PC-3 (cell line): ENCODE data around the gene SKA3. TPM values are rescaled to one million over a fixed set of nuclear protein-coding genes. Genes with fewer than 3 reads are reported as not detected.

Experiments
- ATAC-seq: fragments of 200-7000 bp; cut with Tn5 transposase; 2 replicates; pipeline ENCODE4 v1.9.1; 2020; ENCODE audit warnings: mild to moderate bottlenecking, moderate library complexity
- BruUV-seq: library from RNA; stranded (reverse); fragments of 400-500 nt; replicated peaks from 2 replicates; lab custom pipeline; 2021; lab: Mats Ljungman, UMichigan
- CTCF ChIA-PET: fragments of 300-600 bp; sonication (Branson Sonifier 250); formaldehyde crosslinking; loops from one replicate; lab custom pipeline; 2022; ENCODE audit warnings: antibody characterized with exemption; lab: Charles Lee
- POLR2A ChIA-PET: fragments of 300-600 bp; sonication (Branson Sonifier 250); formaldehyde crosslinking; loops from one replicate; lab custom pipeline; 2022; ENCODE audit warnings: antibody characterized with exemption; ENCODE audit not compliant: unreplicated experiment; lab: Charles Lee
- DNase-seq: peaks from one replicate; pipeline ENCODE4 v3.0.0-alpha.2; 2015
- H2AFZ ChIP-seq: fragments of 300-600 bp; sonication (generic); 2 replicates; pipeline ENCODE4 v1.6.0; 2016; ENCODE audit warnings: antibody characterized with exemption, low read length
- H3F3A ChIP-seq: fragments of 300-600 bp; sonication (generic); one replicate; pipeline ENCODE4 v1.6.0; 2017; ENCODE audit warnings: antibody characterized with exemption, low read length, control low read depth, mild to moderate bottlenecking; ENCODE audit not compliant: unreplicated experiment
- H3K27ac ChIP-seq: fragments of 300-600 bp; sonication (generic); 2 replicates; pipeline ENCODE4 v1.5.1; 2016; ENCODE audit warnings: mild to moderate bottlenecking, low read length
- H3K27me3 ChIP-seq: fragments of 300-600 bp; sonication (generic); 2 replicates; pipeline ENCODE4 v1.6.1; 2016; ENCODE audit warnings: low read length, mixed read lengths
- H3K36me3 ChIP-seq: fragments of 300-600 bp; sonication (generic); 2 replicates; pipeline ENCODE4 v1.6.1; 2016; ENCODE audit warnings: low read depth, mixed run types, low read length, mixed read lengths
- H3K4me1 ChIP-seq: fragments of 300-600 bp; sonication (generic); 2 replicates; pipeline ENCODE4 v1.5.1; 2016; ENCODE audit warnings: low read length; ENCODE audit not compliant: insufficient read depth
- H3K4me2 ChIP-seq: fragments of 300-600 bp; sonication (generic); 2 replicates; pipeline ENCODE4 v1.6.0; 2016; ENCODE audit warnings: low read length
- H3K4me3 ChIP-seq: fragments of 300-600 bp; sonication (generic); 2 replicates; pipeline ENCODE4 v1.5.1; 2016; ENCODE audit warnings: mild to moderate bottlenecking, low read length, mixed read lengths
- H3K79me2 ChIP-seq: fragments of 300-600 bp; sonication (generic); 2 replicates; pipeline ENCODE4 v1.6.1; 2017; ENCODE audit warnings: low read length, mixed read lengths
- H3K9ac ChIP-seq: fragments of 300-600 bp; sonication (generic); 2 replicates; pipeline ENCODE4 v1.6.0; 2016; ENCODE audit warnings: mild to moderate bottlenecking, low read length
- H3K9me2 ChIP-seq: fragments of 300-600 bp; sonication (generic); replicated peaks from 2 replicates; pipeline ENCODE4 v1.6.1; 2016; ENCODE audit warnings: mixed run types, low read length, mixed read lengths
- H3K9me3 ChIP-seq: fragments of 300-600 bp; sonication (generic); 2 replicates; pipeline ENCODE4 v1.6.1; 2016; ENCODE audit warnings: low read length, mixed read lengths
- H4K20me1 ChIP-seq: fragments of 300-600 bp; sonication (generic); 2 replicates; pipeline ENCODE4 v1.6.1; 2016; ENCODE audit warnings: low read length, mixed read lengths
- CTCF ChIP-seq: fragments of 300-600 bp; sonication (generic); conservative IDR thresholded peaks from 2 replicates; pipeline ENCODE4 v1.5.1; 2017; ENCODE audit warnings: antibody characterized with exemption, low read depth, mild to moderate bottlenecking, low read length
- EZH2 ChIP-seq: fragments of 300-600 bp; sonication (generic); IDR thresholded peaks from one replicate; pipeline ENCODE4 v1.6.1; 2017; ENCODE audit warnings: antibody characterized with exemption, mild to moderate bottlenecking, low read length; ENCODE audit not compliant: unreplicated experiment
- EZH2phosphoT487 ChIP-seq: fragments of 300-600 bp; sonication (generic); IDR thresholded peaks from 2 replicates; pipeline ENCODE4 v1.6.1; 2018; ENCODE audit warnings: mild to moderate bottlenecking, antibody characterized with exemption, low read length, borderline replicate concordance
- intact Hi-C: fragments of 100-400 bp; cut with micrococcal nuclease; formaldehyde crosslinking; loops from 2 replicates; pipeline ENCODE4 v1.9.0; 2023
- total RNA-seq: library from RNA; depleted of rRNA; stranded (reverse); fragments of >200 nt; gene quantifications from 2 replicates; pipeline ENCODE4 v1.2.3, GENCODE V29; 2014

The SKA3 gene
- total RNA-seq, 1 experiment from 2014 or later, result 32.4 TPM

GRCh38 chr13:21142766-21143165, 33.6 kb downstream of the SKA3 start:
- Histone ChIP-seq H3K4me1 (peaks cover 24% of the 10 kb centered on the region), H4K20me1 (peaks cover 32% of the 10 kb centered on the region; the same call in 1 of the 2 replicates), H3K36me3 (peaks cover 34% of the 10 kb centered on the region), H3K9ac (no peak overlapping the region), H3K4me2 (peak overlapping the region; percentile 52), H3K4me3 (peak overlapping the region; percentile 35; the same call in 1 of the 2 replicates), H3K9me3 (no peaks in the 10 kb centered on the region), H3F3A (peaks cover under 1% of the 10 kb centered on the region), H3K27me3 (no peaks in the 10 kb centered on the region), H3K79me2 (peaks cover 57% of the 10 kb centered on the region), H2AFZ (no peak overlapping the region), H3K27ac (no peak overlapping the region), H3K9me2 (no peaks in the 10 kb centered on the region)
- ATAC-seq, result no peak
- ChIA-PET POLR2A (no interaction called here), CTCF (no interaction called here)
- no TSS peak for BruUV-seq
- TF ChIP-seq EZH2phosphoT487 (no peak), CTCF (no peak), EZH2 (no peak)
- intact Hi-C loops, result no loop called here
- DNase-seq, result no peak

- no peak for DNase-seq
- H3K27ac ChIP-seq, result no peak overlapping the region
- H3K79me2 ChIP-seq, result peaks cover 40% of the 10 kb centered on the region
- ATAC-seq, result no peak
- no peaks in the 10 kb centered on the region for H3K9me2 ChIP-seq
- intact Hi-C loops, result loop anchor here (5.0 to 10.0 kb wide), 2 partner anchors 75 to 107 kb away; partner anchors contain the start of gene LATS2
- no peaks in the 10 kb centered on the region for H3K9me3 ChIP-seq
- TF ChIP-seq EZH2phosphoT487 (no peak), CTCF (no peak), EZH2 (no peak)
- POLR2A ChIA-PET, result no interaction called here
- H3F3A ChIP-seq, result no peaks in the 10 kb centered on the region
- peak overlapping the region; percentile 90 for H3K4me3 ChIP-seq
- CTCF ChIA-PET, result no interaction called here
- H3K27me3 ChIP-seq, result no peaks in the 10 kb centered on the region
- peak overlapping the region; percentile 90 for H3K9ac ChIP-seq
- peaks cover 22% of the 10 kb centered on the region; the same call in 1 of the 2 replicates for H4K20me1 ChIP-seq
- peak overlapping the region; percentile 93 for H2AFZ ChIP-seq
- H3K4me2 ChIP-seq, result peak overlapping the region; percentile 85
- peaks cover 26% of the 10 kb centered on the region for H3K4me1 ChIP-seq
- peaks cover 15% of the 10 kb centered on the region for H3K36me3 ChIP-seq
- no TSS peak for BruUV-seq
Observed at GRCh38 chr13:21139374-21139773, 37.0 kb downstream of the SKA3 start.

- DNase-seq (no peak), ATAC-seq (no peak)
- no peaks in the 10 kb centered on the region for H3K9me2 ChIP-seq
- no peaks in the 10 kb centered on the region for H3K9me3 ChIP-seq
- ChIA-PET CTCF (no interaction called here), POLR2A (no interaction called here)
- peaks cover 19% of the 10 kb centered on the region; the same call in 1 of the 2 replicates for H4K20me1 ChIP-seq
- peak overlapping the region; percentile 93 for H2AFZ ChIP-seq
- TF ChIP-seq CTCF (no peak), EZH2 (no peak), EZH2phosphoT487 (no peak)
- intact Hi-C loops, result loop anchor here (5.0 to 10.0 kb wide), 2 partner anchors 74 to 106 kb away; partner anchors contain the start of gene LATS2
- no TSS peak for BruUV-seq
- peaks cover 32% of the 10 kb centered on the region for H3K79me2 ChIP-seq
- no peak overlapping the region for H3K4me3 ChIP-seq
- H3K27me3 ChIP-seq, result no peaks in the 10 kb centered on the region
- H3K36me3 ChIP-seq, result peaks cover 11% of the 10 kb centered on the region
- H3F3A ChIP-seq, result no peaks in the 10 kb centered on the region
- peaks cover 29% of the 10 kb centered on the region for H3K4me1 ChIP-seq
- H3K9ac ChIP-seq, result no peak overlapping the region
- H3K4me2 ChIP-seq, result no peak overlapping the region
- no peak overlapping the region for H3K27ac ChIP-seq
Observed at GRCh38 chr13:21138561-21138960, 37.8 kb downstream of the SKA3 start.
